ENCODE measurements around the gene KIF5B.

DNA sequence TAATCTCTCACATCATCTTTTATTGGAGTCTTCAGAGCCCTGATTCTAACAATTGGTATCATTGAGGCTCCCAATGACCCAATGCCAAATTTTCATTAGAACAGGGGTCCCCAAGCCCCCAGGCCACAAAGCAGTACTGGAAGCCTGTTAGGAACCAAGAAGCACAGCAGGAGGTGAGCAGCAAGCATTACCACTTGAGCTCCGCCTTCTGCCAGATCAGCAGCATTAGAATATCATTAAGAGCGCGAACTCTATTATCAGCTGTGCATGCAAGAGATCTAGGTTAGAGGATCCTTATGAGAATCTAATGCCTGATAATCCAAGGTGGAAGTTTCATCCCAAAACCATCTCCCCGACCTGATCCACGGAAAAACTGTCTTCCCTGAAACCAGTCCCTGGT, 23.1 kb downstream of the KIF5B start:
- TF ChIP-seq, protein P1, sequence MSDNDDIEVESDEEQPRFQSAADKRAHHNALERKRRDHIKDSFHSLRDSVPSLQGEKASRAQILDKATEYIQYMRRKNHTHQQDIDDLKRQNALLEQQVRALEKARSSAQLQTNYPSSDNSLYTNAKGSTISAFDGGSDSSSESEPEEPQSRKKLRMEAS (IDR thresholded peaks at IDR 0.05; ENCODE audit: low read depth, low read length), result no peak
- TF ChIP-seq CTCF (IDR thresholded peaks at IDR 0.05; ENCODE audit: low read depth, low read length) (no peak), POLR2A (IDR thresholded peaks at IDR 0.05; ENCODE audit: extremely low read depth, insufficient read length) (no peak), MYC (IDR thresholded peaks at IDR 0.05; ENCODE audit: low read depth, low read length) (no peak)
